HEK293T (cell line): ENCODE measurements around the gene LCT.

Source experiments
- CTBP1 ChIP-seq: fragments of 450-650 bp; IDR thresholded peaks from 2 replicates; pipeline ENCODE4 v1.6.1; 2016; ENCODE audit warnings: borderline replicate concordance
- FOXA1 ChIP-seq: fragments of 450-650 bp; IDR thresholded peaks from 2 replicates; pipeline ENCODE4 v1.6.1; 2016; ENCODE audit warnings: mild to moderate bottlenecking
- TARDBP ChIP-seq: fragments of 450-650 bp; IDR thresholded peaks from 2 replicates; pipeline ENCODE4 v1.6.1; 2016

GRCh38 chr2:135775420-135775819 is 61.6 kb downstream of the LCT start:
- no peak for TF ChIP-seq TARDBP
- TF ChIP-seq CTBP1 = no peak
- no peak for TF ChIP-seq FOXA1
